ENCODE data around the gene CYP24A1.

CYP24A1 gene

GRCh38 chr20:54178256-54178655 is 4.5 kb upstream of the CYP24A1 start:
- Histone ChIP-seq H3K27ac (no peak overlapping the region), H3K27me3 (peaks cover 41% of the 10 kb centered on the region), H3K4me3 (ENCODE audit: low read depth in 1 of 2, low read length in 1 of 2) (no peak overlapping the region), H3K36me3 (no peaks in the 10 kb centered on the region), H3K4me1 (ENCODE audit: control insufficient read depth in 1 of 2, insufficient read depth in 1 of 2, low read depth in 1 of 2, low read length in 1 of 2) (peaks cover 17 to 19% of the 10 kb centered on the region in 2 experiments), H3K9me3 (no peaks in the 10 kb centered on the region)
- TF ChIP-seq, protein P1, sequence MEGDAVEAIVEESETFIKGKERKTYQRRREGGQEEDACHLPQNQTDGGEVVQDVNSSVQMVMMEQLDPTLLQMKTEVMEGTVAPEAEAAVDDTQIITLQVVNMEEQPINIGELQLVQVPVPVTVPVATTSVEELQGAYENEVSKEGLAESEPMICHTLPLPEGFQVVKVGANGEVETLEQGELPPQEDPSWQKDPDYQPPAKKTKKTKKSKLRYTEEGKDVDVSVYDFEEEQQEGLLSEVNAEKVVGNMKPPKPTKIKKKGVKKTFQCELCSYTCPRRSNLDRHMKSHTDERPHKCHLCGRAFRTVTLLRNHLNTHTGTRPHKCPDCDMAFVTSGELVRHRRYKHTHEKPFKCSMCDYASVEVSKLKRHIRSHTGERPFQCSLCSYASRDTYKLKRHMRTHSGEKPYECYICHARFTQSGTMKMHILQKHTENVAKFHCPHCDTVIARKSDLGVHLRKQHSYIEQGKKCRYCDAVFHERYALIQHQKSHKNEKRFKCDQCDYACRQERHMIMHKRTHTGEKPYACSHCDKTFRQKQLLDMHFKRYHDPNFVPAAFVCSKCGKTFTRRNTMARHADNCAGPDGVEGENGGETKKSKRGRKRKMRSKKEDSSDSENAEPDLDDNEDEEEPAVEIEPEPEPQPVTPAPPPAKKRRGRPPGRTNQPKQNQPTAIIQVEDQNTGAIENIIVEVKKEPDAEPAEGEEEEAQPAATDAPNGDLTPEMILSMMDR (IDR thresholded peaks at IDR 0.05) = no peak

DNA sequence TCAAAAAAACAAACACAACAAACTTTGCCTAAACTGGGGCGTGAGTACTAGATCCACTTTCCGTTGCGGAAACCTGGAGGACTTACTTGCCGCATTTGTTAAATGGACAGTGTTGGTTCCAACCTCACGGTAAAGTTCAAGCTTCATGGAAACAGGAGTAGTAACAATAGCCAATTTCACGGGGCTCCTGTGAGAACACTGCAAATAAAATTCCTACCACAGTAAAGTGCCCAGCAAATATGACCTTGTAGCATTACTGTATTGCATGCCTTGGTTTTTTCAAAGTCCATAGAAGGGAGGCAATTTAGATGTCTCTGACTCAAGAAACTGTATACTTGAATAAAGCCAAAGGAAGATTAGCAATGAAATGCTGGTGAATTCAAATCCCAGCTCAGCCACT is 3.6 kb upstream of the CYP24A1 start:
- H3K9me3 ChIP-seq = no peaks in the 10 kb centered on the region
- H3K27me3 ChIP-seq = peaks cover 41% of the 10 kb centered on the region
- TF ChIP-seq, protein P1 (IDR thresholded peaks at IDR 0.05) = no peak
- no peaks in the 10 kb centered on the region for H3K36me3 ChIP-seq
- no peak overlapping the region for H3K27ac ChIP-seq
- H3K4me1 ChIP-seq (ENCODE audit: control insufficient read depth in 1 of 2, insufficient read depth in 1 of 2, low read depth in 1 of 2, low read length in 1 of 2) = peaks cover 25% of the 10 kb centered on the region in 2 experiments
- no peak overlapping the region for H3K4me3 ChIP-seq (ENCODE audit: low read depth in 1 of 2, low read length in 1 of 2)

- Histone ChIP-seq H3K36me3 (no peaks in the 10 kb centered on the region), H3K27me3 (peaks cover 46% of the 10 kb centered on the region), H3K27ac (no peak overlapping the region), H3K9me3 (no peaks in the 10 kb centered on the region), H3K4me1 (ENCODE audit: control insufficient read depth in 1 of 2, insufficient read depth in 1 of 2, low read depth in 1 of 2, low read length in 1 of 2) (peaks cover 25% of the 10 kb centered on the region in 2 experiments), H3K4me3 (ENCODE audit: low read depth in 1 of 2, low read length in 1 of 2) (no peak overlapping the region)
- TF ChIP-seq, protein P1 (IDR thresholded peaks at IDR 0.05) = no peak
Measured at GRCh38 chr20:54176610-54177009, 2.8 kb upstream of the CYP24A1 start.

GRCh38 chr20:54174457-54175175 is 830 bp upstream of the CYP24A1 start:
- H3K36me3 ChIP-seq = no peaks in the 10 kb centered on the region
- no peaks in the 10 kb centered on the region for H3K9me3 ChIP-seq
- H3K27ac ChIP-seq = no peak overlapping the region
- peak overlapping the region; percentile 55 to 59 for H3K4me3 ChIP-seq (ENCODE audit: low read depth in 1 of 2, low read length in 1 of 2)
- TF ChIP-seq, protein P1 (IDR thresholded peaks at IDR 0.05) = no peak
- H3K27me3 ChIP-seq = peaks cover 49% of the 10 kb centered on the region
- H3K4me1 ChIP-seq (ENCODE audit: control insufficient read depth in 1 of 2, insufficient read depth in 1 of 2, low read depth in 1 of 2, low read length in 1 of 2) = peaks cover 25% of the 10 kb centered on the region in 2 experiments

GRCh38 chr20:54172856-54173652 is 732 bp downstream of the CYP24A1 start:
- Histone ChIP-seq H3K4me1 (ENCODE audit: control insufficient read depth in 1 of 2, insufficient read depth in 1 of 2, low read depth in 1 of 2, low read length in 1 of 2) (peaks cover 25% of the 10 kb centered on the region in 2 experiments), H3K27me3 (peaks cover 61% of the 10 kb centered on the region), H3K9me3 (no peaks in the 10 kb centered on the region), H3K4me3 (ENCODE audit: low read depth in 1 of 2, low read length in 1 of 2) (peak overlapping the region; percentile 55 to 59), H3K27ac (no peak overlapping the region), H3K36me3 (no peaks in the 10 kb centered on the region)
- TF ChIP-seq, protein P1 (IDR thresholded peaks at IDR 0.05) = no peak

Measured in neutrophil (primary cell).